GM19455 (cell line): ENCODE results near the gene ACBD4.

ENCODE experiments used
- ATAC-seq: cut with Tn5 transposase; IDR thresholded peaks from one replicate; pipeline ENCODE4 v1.9.1; 2021; ENCODE audit not compliant: unreplicated experiment

The ACBD4 gene

DNA sequence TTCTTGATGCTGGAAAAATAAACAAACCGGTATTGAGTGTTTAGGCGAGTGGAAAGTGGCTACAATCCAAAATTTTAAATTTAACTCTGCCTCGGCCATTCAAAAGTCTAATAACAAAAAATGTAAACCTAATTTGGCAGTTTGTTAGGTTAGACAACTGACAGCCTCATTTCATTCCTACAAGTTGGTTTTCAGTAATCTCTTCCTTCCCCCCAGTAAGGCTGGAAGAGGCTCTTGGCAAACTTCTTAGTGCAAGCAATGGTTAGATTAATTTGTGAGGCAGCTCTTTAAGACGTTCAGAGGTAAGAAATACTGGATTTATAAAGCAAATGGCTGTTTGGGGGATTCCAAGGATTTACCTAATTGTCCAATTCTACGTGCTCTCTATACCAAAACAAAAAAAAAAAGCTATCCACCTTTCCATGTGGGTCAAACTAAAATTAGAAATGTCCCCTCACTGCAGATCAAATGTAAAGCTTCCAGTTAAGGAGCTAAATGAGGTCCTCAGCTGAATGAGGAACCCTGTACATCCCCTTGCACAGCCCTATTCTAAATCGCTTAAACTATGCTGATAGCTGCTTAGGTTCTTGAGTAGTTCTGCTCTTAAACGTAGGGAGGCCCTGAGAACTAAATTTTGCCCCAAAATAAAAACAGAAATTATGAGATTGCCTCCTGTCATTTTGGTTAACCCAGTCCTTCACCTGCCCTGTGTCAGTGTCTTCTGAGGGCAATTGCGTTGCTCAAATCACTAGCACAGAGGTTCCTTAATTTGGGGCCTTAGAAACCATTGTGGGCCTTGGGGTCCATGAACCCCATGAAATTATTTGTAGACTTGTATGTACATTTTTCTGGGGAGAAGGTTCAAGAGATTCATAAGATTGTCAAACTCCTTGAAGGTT, 15.7 kb downstream of the ACBD4 start:
- no peak for ATAC-seq

DNA sequence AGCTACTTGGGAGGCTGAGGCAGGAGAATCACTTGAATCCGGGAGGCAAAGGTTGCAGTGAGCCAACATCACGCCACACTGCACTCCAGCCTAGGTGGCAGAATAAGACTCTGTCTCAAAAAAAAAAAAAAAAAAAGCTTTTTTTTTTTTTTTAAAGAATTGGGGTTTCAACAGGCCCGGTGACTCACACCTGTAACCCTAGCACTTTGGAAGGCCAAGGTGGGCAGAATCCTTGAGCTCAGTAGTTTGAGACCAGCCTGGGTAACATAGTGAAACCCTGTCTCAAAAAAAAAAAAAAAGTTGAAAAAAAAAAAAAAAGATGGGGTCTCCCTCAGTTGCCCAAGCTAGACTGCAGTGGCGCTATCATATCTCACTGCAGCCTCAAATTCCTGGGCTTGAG, 19.5 kb downstream of the ACBD4 start:
- ATAC-seq, result no peak

- no peak for ATAC-seq
Observed at GRCh38 chr17:45155483-45155882, 20.0 kb downstream of the ACBD4 start.

DNA sequence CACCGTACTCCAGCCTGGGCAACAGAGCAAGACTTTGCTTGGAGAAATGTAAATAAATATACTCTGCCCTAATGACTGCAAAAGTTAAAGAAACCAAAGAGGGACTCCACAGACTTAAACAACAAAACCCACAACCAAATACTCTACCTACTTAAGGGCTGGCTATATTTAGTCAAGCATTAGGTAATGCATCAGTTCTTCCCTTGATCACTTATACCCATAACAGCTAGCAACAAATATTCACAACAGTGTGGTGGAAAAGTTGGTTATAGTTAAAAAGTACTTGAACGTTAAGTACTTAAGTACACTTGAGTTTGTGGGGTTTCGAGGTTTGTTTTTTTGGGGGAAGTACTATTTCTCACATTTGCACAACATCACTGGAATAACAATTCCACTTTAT, 20.8 kb downstream of the ACBD4 start:
- ATAC-seq, result no peak

GRCh38 chr17:45160447-45161287, 25.2 kb downstream of the ACBD4 start:
- peak; percentile 27 for ATAC-seq

GRCh38 chr17:45161288-45162024, 26.0 kb downstream of the ACBD4 start, which contains the start of gene HEXIM2:
TSS of gene HEXIM2 (plus strand) at chr17:45161875. CDS start at chr17:45162794, 919 bp downstream.
- ATAC-seq, result peak; percentile 83

DNA sequence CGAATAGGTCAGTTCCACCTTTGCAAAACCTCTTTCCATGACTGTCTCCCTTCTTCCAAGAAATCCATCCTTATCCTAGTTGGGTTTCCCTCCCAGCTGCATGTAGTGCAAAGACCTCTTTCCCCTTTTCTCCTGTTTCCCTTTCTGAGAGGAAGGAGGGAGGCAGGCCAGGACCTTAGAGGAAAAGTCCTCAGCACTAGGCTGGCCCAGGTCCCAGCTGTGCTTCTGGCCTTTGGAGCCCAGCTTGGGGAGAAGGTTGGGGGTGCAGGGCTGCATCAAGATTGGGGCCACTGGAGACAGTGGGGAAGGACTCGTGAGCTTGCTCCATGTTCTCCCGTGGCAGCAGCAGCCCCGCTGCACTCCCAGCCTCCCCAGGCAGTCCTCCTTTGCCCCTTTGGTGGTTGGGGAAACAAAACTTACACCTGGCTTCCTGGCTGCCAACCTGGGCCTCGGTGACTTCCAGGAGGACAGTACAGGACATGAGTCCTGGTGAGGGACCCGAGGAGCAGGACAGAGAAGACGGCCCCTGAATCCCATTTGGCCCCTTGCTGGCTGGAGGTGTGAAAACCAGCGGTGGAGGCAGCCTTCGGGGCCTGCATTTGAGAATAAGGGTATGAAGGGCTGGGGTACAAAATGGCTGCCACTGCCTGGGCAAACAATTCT, 26.7 kb downstream of the ACBD4 start:
- ATAC-seq, result no peak

DNA sequence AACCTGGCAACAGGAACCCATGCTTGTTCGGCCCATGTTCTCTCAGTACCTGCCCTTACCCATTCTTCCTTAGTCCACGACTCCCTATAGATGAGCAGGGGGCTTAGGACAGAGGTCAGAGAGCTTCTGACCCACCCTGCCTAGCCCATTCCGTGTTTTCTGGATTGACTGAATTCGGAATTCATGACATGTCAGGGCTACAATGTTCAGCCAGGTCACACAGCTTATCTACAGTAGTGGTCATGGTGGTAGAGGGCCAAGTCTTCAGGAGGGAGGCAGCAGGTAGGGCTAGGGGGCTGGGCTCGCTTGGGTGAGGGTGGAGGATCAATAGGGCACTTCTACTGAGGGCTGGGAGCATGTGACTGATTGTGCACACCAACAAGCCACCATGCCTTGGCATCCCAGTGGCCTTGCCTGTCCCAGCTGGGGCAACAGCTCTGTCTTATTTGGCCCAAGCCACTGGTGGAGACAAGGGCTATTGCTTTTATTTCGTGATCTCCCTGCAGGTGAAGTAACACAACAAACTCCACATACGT, 29.3 kb downstream of the ACBD4 start:
- no peak for ATAC-seq

DNA sequence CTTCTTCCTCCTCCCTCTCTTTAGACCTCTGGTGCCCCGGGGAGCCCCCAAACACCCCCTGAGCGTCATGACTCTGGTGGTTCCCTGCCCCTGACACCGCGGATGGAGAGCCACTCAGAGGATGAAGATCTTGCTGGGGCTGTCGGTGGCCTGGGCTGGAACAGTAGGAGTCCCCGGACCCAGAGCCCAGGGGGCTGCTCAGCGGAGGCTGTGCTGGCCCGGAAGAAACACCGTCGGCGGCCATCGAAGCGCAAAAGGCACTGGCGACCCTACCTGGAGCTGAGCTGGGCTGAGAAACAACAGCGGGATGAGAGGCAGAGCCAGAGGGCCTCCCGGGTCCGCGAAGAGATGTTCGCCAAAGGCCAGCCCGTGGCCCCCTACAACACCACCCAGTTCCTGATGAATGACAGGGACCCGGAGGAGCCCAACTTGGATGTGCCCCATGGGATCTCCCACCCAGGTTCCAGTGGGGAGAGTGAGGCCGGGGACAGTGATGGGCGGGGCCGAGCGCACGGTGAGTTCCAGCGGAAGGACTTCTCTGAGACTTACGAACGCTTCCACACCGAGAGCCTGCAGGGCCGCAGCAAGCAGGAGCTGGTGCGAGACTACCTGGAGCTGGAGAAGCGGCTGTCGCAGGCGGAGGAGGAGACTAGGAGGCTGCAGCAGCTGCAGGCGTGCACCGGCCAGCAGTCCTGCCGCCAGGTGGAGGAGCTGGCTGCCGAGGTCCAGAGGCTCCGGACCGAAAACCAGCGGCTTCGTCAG, 33.7 kb downstream of the ACBD4 start:
- ATAC-seq, result no peak

DNA sequence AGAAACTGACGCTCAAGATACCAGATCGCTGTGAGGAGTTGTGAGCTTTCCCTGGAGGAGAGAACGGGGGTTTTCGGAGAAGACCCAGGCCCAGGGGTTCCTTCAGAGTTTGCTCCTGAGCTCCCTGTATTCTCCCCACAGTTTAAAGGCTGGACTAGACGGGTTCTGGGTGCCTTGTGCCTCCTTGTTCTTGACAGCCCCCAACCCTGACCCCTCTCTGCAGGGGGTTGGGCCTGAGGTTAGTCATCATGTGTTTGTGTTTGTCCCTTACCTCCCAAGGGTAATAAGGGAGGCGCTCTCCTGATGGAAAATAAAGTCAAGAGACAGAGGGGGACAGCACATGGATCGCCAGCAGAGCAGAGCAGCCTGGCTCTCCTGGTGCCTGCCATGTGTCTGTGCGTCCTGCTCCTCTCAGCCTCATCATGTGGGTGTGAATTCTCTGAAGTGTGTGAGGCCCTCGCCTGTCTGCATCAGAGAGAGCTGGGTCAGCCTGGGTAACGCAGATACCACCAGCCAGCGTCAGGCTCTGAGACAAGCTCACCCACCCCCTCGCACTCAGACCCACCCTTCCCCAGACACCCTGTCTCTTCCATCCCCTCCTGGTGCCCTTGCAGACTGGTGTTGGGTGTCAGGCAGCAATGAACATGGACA, 34.9 kb downstream of the ACBD4 start:
- ATAC-seq, result no peak

GRCh38 chr17:45170931-45171337, 35.4 kb downstream of the ACBD4 start:
- ATAC-seq, result no peak

GRCh38 chr17:45171338-45172231, 36.1 kb downstream of the ACBD4 start:
- no peak for ATAC-seq

GRCh38 chr17:45172232-45172540, 36.7 kb downstream of the ACBD4 start:
- ATAC-seq, result no peak

- ATAC-seq, result no peak
Observed at GRCh38 chr17:45172541-45173286, 37.2 kb downstream of the ACBD4 start.

- no peak for ATAC-seq
Observed at GRCh38 chr17:45175759-45176115, 40.2 kb downstream of the ACBD4 start.

- ATAC-seq, result no peak
Observed at GRCh38 chr17:45177563-45177962, 42.1 kb downstream of the ACBD4 start.

DNA sequence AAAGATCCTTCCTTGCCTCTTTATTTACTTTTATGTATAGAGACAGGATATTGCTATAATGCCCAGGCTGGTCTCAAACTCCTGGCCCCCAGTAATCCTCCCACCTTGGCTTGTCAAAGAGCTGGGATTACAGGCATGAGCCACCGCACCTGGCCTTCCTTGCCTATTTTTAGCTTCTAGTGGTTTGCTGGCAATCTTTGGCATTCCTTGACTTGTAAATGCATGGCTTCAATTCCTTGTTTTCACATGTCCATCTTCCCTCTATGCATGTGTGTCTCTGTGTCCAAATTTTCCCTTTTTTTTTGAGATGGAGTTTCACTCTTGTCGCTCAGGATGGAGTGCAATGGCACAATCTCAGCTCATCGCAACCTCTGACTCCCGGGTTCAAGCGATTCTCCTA, 48.7 kb downstream of the ACBD4 start:
- no peak for ATAC-seq
